Measurements from ENCODE around the gene TIMM23.

The TIMM23 gene

GRCh38 chr10:46002916-46003693 lies 30.8 kb downstream of the TIMM23 start:
- H3K4me3 Mint-ChIP-seq, result no peak overlapping the region
- no peaks in the 10 kb centered on the region for H3K9me3 Mint-ChIP-seq
- no peak for ATAC-seq (ENCODE audit: low read depth)
- no peak for DNase-seq (ENCODE audit: low spot score in 2 of 2)
- no peak overlapping the region for H3K27ac Mint-ChIP-seq
- no peaks in the 10 kb centered on the region for H3K27me3 Mint-ChIP-seq
- peaks cover 37% of the 10 kb centered on the region for H3K36me3 Mint-ChIP-seq
- H3K4me1 Mint-ChIP-seq, result no peaks in the 10 kb centered on the region

DNA sequence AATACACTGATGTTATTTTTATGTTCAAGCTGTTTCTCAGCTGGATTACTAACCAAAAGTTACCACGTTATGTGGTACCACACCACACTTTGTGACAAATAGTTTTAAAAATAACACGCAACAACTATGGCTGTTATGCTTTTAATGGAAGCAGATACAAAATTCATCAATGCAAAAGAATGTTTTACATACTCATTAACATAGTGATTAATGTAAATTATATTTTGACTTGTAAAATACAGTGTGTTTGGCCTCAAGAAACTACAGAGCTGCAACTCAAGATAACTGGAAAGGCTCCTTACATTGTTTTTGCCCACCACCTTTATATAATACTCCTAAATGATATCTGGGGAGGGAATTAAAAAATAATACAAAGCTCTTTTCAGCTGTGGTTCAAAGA lies 32.7 kb downstream of the TIMM23 start:
- peaks cover 27% of the 10 kb centered on the region for H3K36me3 Mint-ChIP-seq
- H3K4me1 Mint-ChIP-seq, result no peaks in the 10 kb centered on the region
- no peaks in the 10 kb centered on the region for H3K9me3 Mint-ChIP-seq
- H3K27ac Mint-ChIP-seq, result no peak overlapping the region
- DNase-seq (ENCODE audit: low spot score in 2 of 2) (no peak), ATAC-seq (ENCODE audit: low read depth) (no peak)
- H3K27me3 Mint-ChIP-seq, result no peaks in the 10 kb centered on the region
- H3K4me3 Mint-ChIP-seq, result no peak overlapping the region

DNA sequence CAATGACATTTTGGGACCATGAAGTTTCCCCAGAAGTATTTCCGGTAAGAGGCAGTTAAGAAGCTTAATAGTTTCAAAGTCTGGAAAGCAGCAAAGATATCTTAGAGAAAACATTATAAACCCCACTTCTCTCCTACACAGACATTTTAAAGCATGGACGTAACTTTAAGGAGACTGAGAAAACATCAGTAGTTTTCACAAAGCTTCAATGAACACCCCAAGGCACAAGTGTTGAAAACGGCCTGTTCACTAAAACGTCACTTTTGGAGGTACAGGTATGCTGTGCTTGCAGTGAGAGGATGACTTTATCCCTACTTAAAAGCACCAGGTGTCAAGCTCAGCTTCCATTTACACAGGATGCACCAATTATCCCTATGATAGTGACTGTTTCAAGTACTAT lies 33.1 kb downstream of the TIMM23 start:
- Mint-ChIP-seq H3K9me3 (no peaks in the 10 kb centered on the region), H3K4me3 (no peak overlapping the region), H3K4me1 (no peaks in the 10 kb centered on the region), H3K36me3 (peaks cover 24% of the 10 kb centered on the region), H3K27ac (no peak overlapping the region), H3K27me3 (no peaks in the 10 kb centered on the region)
- DNase-seq (ENCODE audit: low spot score in 2 of 2) (no peak), ATAC-seq (ENCODE audit: low read depth) (no peak)

GRCh38 chr10:46006219-46006618 lies 33.9 kb downstream of the TIMM23 start:
- DNase-seq (ENCODE audit: low spot score in 2 of 2) (no peak), ATAC-seq (ENCODE audit: low read depth) (no peak)
- Mint-ChIP-seq H3K27me3 (no peaks in the 10 kb centered on the region), H3K4me1 (no peaks in the 10 kb centered on the region), H3K36me3 (peaks cover 26% of the 10 kb centered on the region), H3K4me3 (no peak overlapping the region), H3K9me3 (no peaks in the 10 kb centered on the region), H3K27ac (no peak overlapping the region)

DNA sequence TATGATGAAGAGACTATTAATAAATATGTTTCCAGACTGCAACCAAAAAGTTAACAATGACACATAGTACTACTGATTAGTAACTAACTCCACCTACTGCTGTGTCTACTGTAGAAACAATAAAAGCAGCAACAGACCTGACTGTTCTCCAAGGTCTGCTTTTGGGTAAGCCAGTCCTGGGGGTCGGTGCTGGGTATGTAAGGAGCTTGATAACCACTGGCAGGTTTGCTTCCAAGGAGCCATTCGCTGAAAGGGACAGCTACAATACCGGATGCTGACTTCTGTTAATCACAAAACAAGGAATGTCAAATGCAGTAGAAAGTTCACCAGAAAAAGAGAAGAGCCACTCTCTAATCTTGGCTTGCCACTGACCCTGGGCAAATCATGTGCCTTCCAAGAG lies 40.5 kb downstream of the TIMM23 start:
- no peak overlapping the region for H3K4me3 Mint-ChIP-seq
- DNase-seq (ENCODE audit: low spot score in 2 of 2) (no peak), ATAC-seq (ENCODE audit: low read depth) (no peak)
- no peak overlapping the region for H3K27ac Mint-ChIP-seq
- H3K4me1 Mint-ChIP-seq, result no peaks in the 10 kb centered on the region
- H3K36me3 Mint-ChIP-seq, result peaks cover 23% of the 10 kb centered on the region
- H3K9me3 Mint-ChIP-seq, result no peaks in the 10 kb centered on the region
- H3K27me3 Mint-ChIP-seq, result no peaks in the 10 kb centered on the region

GRCh38 chr10:46014206-46014605 lies 41.9 kb downstream of the TIMM23 start:
- no peak for DNase-seq (ENCODE audit: low spot score in 2 of 2)
- no peaks in the 10 kb centered on the region for H3K27me3 Mint-ChIP-seq
- H3K4me3 Mint-ChIP-seq, result no peak overlapping the region
- no peaks in the 10 kb centered on the region for H3K9me3 Mint-ChIP-seq
- no peak overlapping the region for H3K27ac Mint-ChIP-seq
- no peak for ATAC-seq (ENCODE audit: low read depth)
- H3K4me1 Mint-ChIP-seq, result peaks cover 5% of the 10 kb centered on the region
- H3K36me3 Mint-ChIP-seq, result peaks cover 19% of the 10 kb centered on the region

GRCh38 chr10:46014683-46015405 lies 42.6 kb downstream of the TIMM23 start:
- Mint-ChIP-seq H3K27ac (no peak overlapping the region), H3K36me3 (peaks cover 19% of the 10 kb centered on the region), H3K4me3 (no peak overlapping the region), H3K27me3 (no peaks in the 10 kb centered on the region), H3K9me3 (no peaks in the 10 kb centered on the region), H3K4me1 (peaks cover 12% of the 10 kb centered on the region)
- no peak for ATAC-seq (ENCODE audit: low read depth)
- DNase-seq (ENCODE audit: low spot score in 2 of 2), result no peak

- peaks cover 13% of the 10 kb centered on the region for H3K36me3 Mint-ChIP-seq
- ATAC-seq (ENCODE audit: low read depth) (no peak), DNase-seq (ENCODE audit: low spot score in 2 of 2) (no peak)
- peaks cover 20% of the 10 kb centered on the region for H3K4me1 Mint-ChIP-seq
- H3K9me3 Mint-ChIP-seq, result no peaks in the 10 kb centered on the region
- peak overlapping the region; percentile 7 for H3K27ac Mint-ChIP-seq
- H3K4me3 Mint-ChIP-seq, result no peak overlapping the region
- no peaks in the 10 kb centered on the region for H3K27me3 Mint-ChIP-seq
Observed at GRCh38 chr10:46016190-46016589, 43.9 kb downstream of the TIMM23 start.

- Mint-ChIP-seq H3K4me3 (no peak overlapping the region), H3K4me1 (peaks cover 23% of the 10 kb centered on the region), H3K36me3 (peaks cover 12% of the 10 kb centered on the region), H3K27me3 (no peaks in the 10 kb centered on the region), H3K27ac (peak overlapping the region; percentile 7), H3K9me3 (no peaks in the 10 kb centered on the region)
- no peak for DNase-seq (ENCODE audit: low spot score in 2 of 2)
- ATAC-seq (ENCODE audit: low read depth), result no peak
Observed at GRCh38 chr10:46016811-46017210, 44.5 kb downstream of the TIMM23 start.

DNA sequence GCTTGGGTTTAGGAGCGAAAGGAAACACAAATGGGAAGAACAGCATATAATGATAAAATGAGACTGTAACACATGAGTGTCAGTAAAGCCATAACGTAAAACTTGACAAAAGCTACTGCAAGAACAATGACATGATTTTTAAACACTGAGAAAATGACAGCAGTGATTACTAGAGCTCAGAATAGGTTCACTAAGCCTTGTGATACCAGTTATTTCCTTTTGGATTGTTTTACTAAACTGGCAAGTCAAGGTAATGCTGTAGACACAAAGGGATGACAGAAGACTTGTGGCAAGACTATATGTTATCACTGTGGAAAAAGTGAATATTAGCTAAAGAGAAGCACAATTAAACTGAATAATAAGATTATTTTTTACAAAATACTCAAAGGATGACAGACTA lies 45.4 kb downstream of the TIMM23 start:
- DNase-seq (ENCODE audit: low spot score in 2 of 2) (no peak), ATAC-seq (ENCODE audit: low read depth) (no peak)
- no peak overlapping the region for H3K4me3 Mint-ChIP-seq
- H3K9me3 Mint-ChIP-seq, result no peaks in the 10 kb centered on the region
- H3K27ac Mint-ChIP-seq, result peak overlapping the region; percentile 75
- peaks cover 29% of the 10 kb centered on the region for H3K4me1 Mint-ChIP-seq
- peaks cover 10% of the 10 kb centered on the region for H3K36me3 Mint-ChIP-seq
- no peaks in the 10 kb centered on the region for H3K27me3 Mint-ChIP-seq

GRCh38 chr10:46018453-46019176 lies 46.3 kb downstream of the TIMM23 start:
- peak overlapping the region; percentile 75 for H3K27ac Mint-ChIP-seq
- peaks cover 10% of the 10 kb centered on the region for H3K36me3 Mint-ChIP-seq
- H3K4me3 Mint-ChIP-seq, result no peak overlapping the region
- H3K27me3 Mint-ChIP-seq, result no peaks in the 10 kb centered on the region
- no peaks in the 10 kb centered on the region for H3K9me3 Mint-ChIP-seq
- DNase-seq (ENCODE audit: low spot score in 2 of 2) (no peak), ATAC-seq (ENCODE audit: low read depth) (no peak)
- H3K4me1 Mint-ChIP-seq, result peaks cover 29% of the 10 kb centered on the region

- H3K9me3 Mint-ChIP-seq, result no peaks in the 10 kb centered on the region
- peaks cover 8% of the 10 kb centered on the region for H3K36me3 Mint-ChIP-seq
- peak overlapping the region; percentile 89 for H3K27ac Mint-ChIP-seq
- H3K4me3 Mint-ChIP-seq, result no peak overlapping the region
- peaks cover 29% of the 10 kb centered on the region for H3K4me1 Mint-ChIP-seq
- no peaks in the 10 kb centered on the region for H3K27me3 Mint-ChIP-seq
- no peak for DNase-seq (ENCODE audit: low spot score in 2 of 2)
- no peak for ATAC-seq (ENCODE audit: low read depth)
Observed at GRCh38 chr10:46019177-46019528, 46.9 kb downstream of the TIMM23 start.

DNA sequence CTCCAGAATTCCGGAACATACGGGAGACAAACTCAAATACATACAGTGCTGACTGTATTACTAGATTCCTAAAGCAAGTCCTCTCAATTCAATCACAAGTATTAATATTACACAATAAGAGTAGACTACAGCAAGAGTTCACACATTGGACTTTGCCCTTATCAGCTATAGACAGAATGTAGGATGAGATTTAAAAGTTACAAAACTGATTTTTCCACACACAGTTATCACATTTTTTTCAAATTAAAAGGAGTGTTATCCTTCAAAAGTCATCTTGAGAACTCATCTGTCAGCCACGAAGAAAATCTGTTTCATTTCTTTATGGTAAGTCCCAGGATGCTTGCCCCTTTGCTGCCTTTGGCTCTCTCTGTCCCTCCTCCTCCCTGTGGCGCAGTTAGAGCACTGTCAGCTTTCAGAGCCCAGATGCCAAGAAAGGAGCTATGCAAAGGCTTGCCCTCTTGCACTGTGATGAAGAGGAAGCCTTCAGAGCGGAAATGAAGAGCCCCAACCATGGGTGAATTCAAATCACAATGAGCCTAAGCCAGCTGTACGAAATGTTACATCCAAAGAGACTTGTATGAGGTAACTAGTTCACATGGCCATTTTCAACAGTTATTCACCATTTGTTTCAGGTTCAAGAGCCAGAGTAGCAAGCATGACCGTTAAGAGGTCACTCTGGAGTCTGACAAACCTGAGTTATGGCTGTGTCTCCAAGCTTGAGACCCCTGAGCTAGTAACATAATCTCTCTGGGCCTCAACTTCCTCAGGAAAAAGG lies 47.5 kb downstream of the TIMM23 start:
- Mint-ChIP-seq H3K9me3 (no peaks in the 10 kb centered on the region), H3K36me3 (peaks cover 4% of the 10 kb centered on the region), H3K4me1 (peaks cover 34% of the 10 kb centered on the region), H3K4me3 (peak overlapping the region; percentile 58), H3K27me3 (no peaks in the 10 kb centered on the region), H3K27ac (peak overlapping the region; percentile 89)
- peak; percentile 47 for ATAC-seq (ENCODE audit: low read depth)
- DNase-seq (ENCODE audit: low spot score in 2 of 2), result no peak

DNA sequence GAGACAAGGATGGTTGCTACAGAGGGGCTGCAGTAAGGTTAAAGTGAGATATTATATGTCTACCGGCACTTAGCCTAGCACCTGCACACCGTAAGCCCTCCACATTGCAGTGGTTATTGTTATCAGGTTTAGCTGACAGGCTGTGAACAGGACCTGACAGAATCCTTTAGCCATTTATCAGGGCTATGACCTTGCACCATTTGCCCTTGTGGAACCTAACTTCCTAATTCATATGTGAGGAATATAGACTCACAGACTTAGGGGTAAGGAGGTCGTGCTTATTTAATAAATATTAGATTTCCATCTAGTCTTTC lies 48.0 kb downstream of the TIMM23 start:
- DNase-seq (ENCODE audit: low spot score in 2 of 2), result no peak
- Mint-ChIP-seq H3K27me3 (no peaks in the 10 kb centered on the region), H3K36me3 (peaks cover 2% of the 10 kb centered on the region), H3K9me3 (no peaks in the 10 kb centered on the region), H3K27ac (peak overlapping the region; percentile 89), H3K4me3 (no peak overlapping the region), H3K4me1 (peaks cover 38% of the 10 kb centered on the region)
- ATAC-seq (ENCODE audit: low read depth), result no peak
